Breast epithelium (tissue), 4 donors: Measurements from ENCODE around the gene KRTAP5-9. TPM values are rescaled to one million over a fixed set of nuclear protein-coding genes. Genes with fewer than 3 reads are reported as not detected.
"Not testable (repeated sequence)": the region's sequence is repeated elsewhere in the genome, so short reads cannot be mapped to it uniquely, and the experiment has no call there.

Experiments
- DNase-seq, 2 donors: peaks; one replicate each; pipeline ENCODE4 v3.0.0-alpha.2; 2019; ENCODE audit warnings: low spot score in 2 of 2
- H3K27ac ChIP-seq, 2 donors: fragments of 200-600 bp; sonication (generic) in 1 of 2; one replicate each; pipeline ENCODE4 v1.5.1; 2016 to 2019; ENCODE audit warnings: mild to moderate bottlenecking in 1 of 2
- H3K27me3 ChIP-seq, 2 donors: fragments of 200-600 bp; sonication (generic) in 1 of 2; one replicate each; pipeline versions ENCODE4 v1.5.1 to v1.6.0; 2017 to 2019; ENCODE audit warnings: control low read depth in 1 of 2, mild to moderate bottlenecking in 1 of 2
- H3K36me3 ChIP-seq: fragments of 200-600 bp; one replicate; pipeline ENCODE4 v1.5.1; 2019
- H3K4me1 ChIP-seq, 2 donors: fragments of 200-600 bp; sonication (generic); one replicate each; pipeline ENCODE4 v1.5.1; 2016 to 2019; ENCODE audit warnings: control low read depth in 1 of 2
- H3K4me3 ChIP-seq, 3 donors: fragments of 200-600 bp; sonication (generic); 1 replicate in 2 of 3; 2 replicates in 1 of 3; pipeline ENCODE4 v1.5.1; 2016 to 2019; ENCODE audit warnings: mild to moderate bottlenecking in 3 of 3, moderate library complexity in 2 of 3
- H3K9me3 ChIP-seq, 2 donors: fragments of 200-600 bp; sonication (generic) in 1 of 2; one replicate each; pipeline ENCODE4 v1.5.1; 2016 to 2019; ENCODE audit warnings: control low read depth in 1 of 2
- POLR2A ChIP-seq: fragments of 450-650 bp; IDR thresholded peaks from one replicate; pipeline ENCODE4 v1.6.1; 2016; ENCODE audit warnings: antibody characterized with exemption, mild to moderate bottlenecking, moderate library complexity
- POLR2AphosphoS5 ChIP-seq, 3 donors: sonication (generic); formaldehyde crosslinking; IDR thresholded peaks; one replicate each; pipeline ENCODE4 v1.6.1; 2017; ENCODE audit warnings: antibody characterized with exemption in 3 of 3
- intact Hi-C: fragments of 100-400 bp; cut with DNase I; formaldehyde crosslinking; loops from one replicate; pipeline ENCODE4 v1.15.1; 2023; ENCODE audit warnings: low total_unique reads
- total RNA-seq, 3 donors: library from RNA; depleted of rRNA; stranded (reverse); fragments of >200 nt; gene quantifications; one replicate each; pipeline ENCODE4 v1.1.0, GENCODE V29; 2016
- TF ChIP-seq, protein P1 (sequence below), 3 donors: fragments of 450-650 bp; IDR thresholded peaks; one replicate each; pipeline ENCODE4 v1.5.1; 2016 to 2017; ENCODE audit warnings: antibody characterized with exemption in 3 of 3, mild to moderate bottlenecking in 3 of 3, moderate library complexity in 3 of 3

The KRTAP5-9 gene
- total RNA-seq, 3 donors from 2014 or later = 0.32 TPM; not detected in 2

DNA sequence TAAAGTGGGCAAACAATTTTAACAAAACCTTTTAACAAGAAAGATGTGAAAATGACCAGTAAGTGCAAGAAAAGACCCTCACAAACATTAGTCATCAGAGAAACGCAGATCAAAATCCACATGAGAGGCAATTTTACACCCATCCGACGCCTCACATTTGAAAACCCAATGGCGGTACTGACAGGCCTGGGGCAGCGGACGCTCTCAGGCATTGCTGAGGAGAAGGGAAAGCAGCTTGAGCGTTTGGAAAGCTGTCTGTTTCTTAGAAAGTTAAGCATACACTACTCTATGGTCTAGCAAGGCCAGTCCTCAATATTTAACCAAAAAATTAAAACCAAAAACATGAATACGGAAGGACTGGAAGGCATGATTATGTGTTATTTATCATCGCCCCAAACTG is 12.4 kb upstream of the KRTAP5-9 start:
- H3K4me3 ChIP-seq = no peak overlapping the region
- TF ChIP-seq, protein P1, sequence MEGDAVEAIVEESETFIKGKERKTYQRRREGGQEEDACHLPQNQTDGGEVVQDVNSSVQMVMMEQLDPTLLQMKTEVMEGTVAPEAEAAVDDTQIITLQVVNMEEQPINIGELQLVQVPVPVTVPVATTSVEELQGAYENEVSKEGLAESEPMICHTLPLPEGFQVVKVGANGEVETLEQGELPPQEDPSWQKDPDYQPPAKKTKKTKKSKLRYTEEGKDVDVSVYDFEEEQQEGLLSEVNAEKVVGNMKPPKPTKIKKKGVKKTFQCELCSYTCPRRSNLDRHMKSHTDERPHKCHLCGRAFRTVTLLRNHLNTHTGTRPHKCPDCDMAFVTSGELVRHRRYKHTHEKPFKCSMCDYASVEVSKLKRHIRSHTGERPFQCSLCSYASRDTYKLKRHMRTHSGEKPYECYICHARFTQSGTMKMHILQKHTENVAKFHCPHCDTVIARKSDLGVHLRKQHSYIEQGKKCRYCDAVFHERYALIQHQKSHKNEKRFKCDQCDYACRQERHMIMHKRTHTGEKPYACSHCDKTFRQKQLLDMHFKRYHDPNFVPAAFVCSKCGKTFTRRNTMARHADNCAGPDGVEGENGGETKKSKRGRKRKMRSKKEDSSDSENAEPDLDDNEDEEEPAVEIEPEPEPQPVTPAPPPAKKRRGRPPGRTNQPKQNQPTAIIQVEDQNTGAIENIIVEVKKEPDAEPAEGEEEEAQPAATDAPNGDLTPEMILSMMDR (IDR thresholded peaks at IDR 0.05) = no peak
- no peak for TF ChIP-seq POLR2AphosphoS5 (IDR thresholded peaks at IDR 0.05)
- TF ChIP-seq POLR2A = no peak
- H3K36me3 ChIP-seq = no peaks in the 10 kb centered on the region
- H3K27ac ChIP-seq = no peak overlapping the region
- no peak for DNase-seq
- no peaks in the 10 kb centered on the region for H3K4me1 ChIP-seq
- intact Hi-C loops = no loop called here
- no peaks in the 10 kb centered on the region for H3K9me3 ChIP-seq
- no peaks in the 10 kb centered on the region for H3K27me3 ChIP-seq

DNA sequence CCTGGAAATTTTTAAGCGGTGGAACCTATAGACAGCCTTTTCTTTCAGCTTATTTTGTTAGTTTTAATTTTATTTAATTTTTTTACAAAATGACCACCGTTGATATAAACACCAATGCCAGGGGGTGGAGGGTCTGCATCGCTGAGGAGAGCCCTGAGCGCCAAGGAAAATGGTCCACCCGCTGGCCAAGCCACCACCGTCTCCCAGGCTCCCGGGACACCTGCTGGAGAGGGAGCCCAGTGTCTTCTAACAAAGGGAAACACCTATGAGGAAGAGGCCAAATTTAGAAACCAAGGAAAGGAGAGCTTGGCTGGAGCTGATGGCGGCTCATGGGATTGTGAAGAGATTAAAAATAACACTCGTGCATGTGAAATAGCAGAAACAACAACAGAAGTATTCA is 10.7 kb upstream of the KRTAP5-9 start:
- H3K27ac ChIP-seq = no peak overlapping the region
- no peaks in the 10 kb centered on the region for H3K9me3 ChIP-seq
- no peak for DNase-seq
- no peak overlapping the region for H3K4me3 ChIP-seq
- H3K36me3 ChIP-seq = no peaks in the 10 kb centered on the region
- intact Hi-C loops = no loop called here
- no peaks in the 10 kb centered on the region for H3K27me3 ChIP-seq
- H3K4me1 ChIP-seq = no peaks in the 10 kb centered on the region
- TF ChIP-seq, protein P1 (IDR thresholded peaks at IDR 0.05) = no peak
- TF ChIP-seq POLR2AphosphoS5 (IDR thresholded peaks at IDR 0.05) = no peak
- no peak for TF ChIP-seq POLR2A

DNA sequence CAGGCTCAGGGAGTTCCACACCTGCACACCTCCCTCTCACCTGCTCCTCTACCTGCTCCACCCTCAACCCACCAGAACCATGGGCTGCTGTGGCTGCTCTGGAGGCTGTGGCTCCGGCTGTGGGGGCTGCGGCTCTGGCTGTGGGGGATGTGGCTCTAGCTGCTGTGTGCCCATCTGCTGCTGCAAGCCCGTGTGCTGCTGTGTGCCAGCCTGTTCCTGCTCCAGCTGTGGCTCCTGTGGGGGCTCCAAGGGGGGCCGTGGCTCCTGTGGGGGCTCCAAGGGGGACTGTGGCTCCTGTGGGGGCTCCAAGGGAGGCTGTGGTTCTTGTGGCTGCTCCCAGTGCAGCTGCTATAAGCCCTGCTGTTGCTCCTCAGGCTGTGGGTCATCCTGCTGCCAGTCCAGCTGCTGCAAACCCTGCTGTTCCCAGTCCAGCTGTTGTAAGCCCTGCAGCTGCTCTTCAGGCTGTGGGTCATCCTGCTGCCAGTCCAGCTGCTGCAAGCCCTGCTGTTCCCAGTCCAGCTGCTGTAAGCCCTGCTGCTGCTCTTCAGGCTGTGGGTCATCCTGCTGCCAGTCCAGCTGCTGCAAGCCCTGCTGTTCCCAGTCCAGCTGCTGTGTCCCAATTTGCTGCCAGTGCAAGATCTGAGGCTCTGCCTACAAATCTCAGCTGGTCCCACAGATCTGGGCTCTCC is 10.1 kb upstream of the KRTAP5-9 start, which contains the start of gene KRTAP5-8:
KRTAP5-8 (plus strand) TSS at position 49 of the 689 bp plus-strand sequence; CDS start at position 80, 31 bp downstream.
- H3K4me3 ChIP-seq, H3K36me3 ChIP-seq, H3K4me1 ChIP-seq, intact Hi-C loops, DNase-seq, H3K27ac ChIP-seq, H3K9me3 ChIP-seq, H3K27me3 ChIP-seq: not testable (repeated sequence)

DNA sequence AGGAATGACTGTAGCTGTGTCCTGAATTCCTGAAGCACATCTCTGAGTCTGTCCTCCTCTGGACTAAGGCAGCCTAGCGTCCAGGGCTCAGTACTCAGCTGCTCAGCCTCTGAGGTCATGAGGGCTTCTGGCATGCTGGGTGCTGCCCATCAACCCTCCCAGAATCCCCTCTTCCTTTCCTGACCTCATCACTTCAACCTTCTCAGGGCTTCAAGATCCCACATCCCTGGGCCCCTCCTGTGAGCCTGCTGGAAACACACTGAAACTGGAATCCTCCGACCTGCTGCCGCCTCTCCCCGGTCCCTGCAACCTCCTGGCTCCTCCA is 9.6 kb upstream of the KRTAP5-9 start:
- no peak overlapping the region for H3K4me3 ChIP-seq
- H3K36me3 ChIP-seq = no peaks in the 10 kb centered on the region
- no peaks in the 10 kb centered on the region for H3K9me3 ChIP-seq
- H3K27me3 ChIP-seq = no peaks in the 10 kb centered on the region
- DNase-seq = no peak
- intact Hi-C loops = no loop called here
- H3K4me1 ChIP-seq = no peaks in the 10 kb centered on the region
- TF ChIP-seq POLR2AphosphoS5 (IDR thresholded peaks at IDR 0.05) (no peak), POLR2A (no peak)
- TF ChIP-seq, protein P1 (IDR thresholded peaks at IDR 0.05) = no peak
- no peak overlapping the region for H3K27ac ChIP-seq

DNA sequence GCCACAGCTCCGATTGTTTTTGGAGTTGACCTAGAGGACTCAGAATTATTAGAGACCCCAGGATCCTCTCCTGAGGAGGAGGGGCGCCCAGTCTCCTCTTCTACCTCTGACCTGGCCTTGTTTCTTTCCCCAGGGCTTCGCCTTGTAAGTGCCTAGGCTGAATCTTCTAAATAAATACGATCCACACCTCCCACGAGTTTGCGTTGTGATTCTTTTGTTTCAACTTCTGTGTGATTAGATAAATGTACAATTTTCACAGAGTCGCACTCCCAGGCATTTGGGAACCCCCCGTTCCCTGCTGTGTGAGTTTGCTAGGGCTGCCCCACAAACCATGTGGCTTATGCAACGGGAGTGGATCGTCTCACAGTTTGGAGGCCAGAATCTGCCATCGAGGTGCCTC is 9.2 kb upstream of the KRTAP5-9 start:
- no peaks in the 10 kb centered on the region for H3K36me3 ChIP-seq
- H3K4me1 ChIP-seq = no peaks in the 10 kb centered on the region
- no peak overlapping the region for H3K4me3 ChIP-seq
- intact Hi-C loops = no loop called here
- H3K9me3 ChIP-seq = no peaks in the 10 kb centered on the region
- no peak overlapping the region for H3K27ac ChIP-seq
- DNase-seq = no peak
- H3K27me3 ChIP-seq = no peaks in the 10 kb centered on the region
- TF ChIP-seq POLR2A = no peak
- no peak for TF ChIP-seq POLR2AphosphoS5 (IDR thresholded peaks at IDR 0.05)
- TF ChIP-seq, protein P1 (IDR thresholded peaks at IDR 0.05) = no peak

DNA sequence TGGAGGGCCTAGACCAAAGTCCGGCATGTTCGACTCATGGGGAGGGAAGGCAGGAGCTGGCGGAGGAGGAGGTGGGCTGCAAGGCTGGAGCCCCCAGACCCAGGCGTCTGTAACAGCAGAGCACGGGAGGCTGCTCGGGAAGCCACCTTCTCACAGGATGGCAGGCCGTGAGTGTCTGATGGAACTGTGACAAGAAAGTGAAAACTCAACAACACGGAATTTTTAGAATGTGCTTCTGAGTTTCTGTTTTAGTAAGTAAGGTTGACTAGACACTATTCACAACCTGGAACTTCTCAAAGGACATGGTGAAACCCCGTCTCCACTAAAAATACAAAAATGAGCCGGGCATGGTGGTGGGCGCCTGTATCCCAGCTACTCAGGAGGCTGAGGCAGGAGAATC is 8.2 kb upstream of the KRTAP5-9 start:
- DNase-seq, H3K36me3 ChIP-seq, intact Hi-C loops, H3K27ac ChIP-seq, H3K4me3 ChIP-seq, H3K9me3 ChIP-seq, H3K27me3 ChIP-seq, H3K4me1 ChIP-seq: not testable (repeated sequence)

DNA sequence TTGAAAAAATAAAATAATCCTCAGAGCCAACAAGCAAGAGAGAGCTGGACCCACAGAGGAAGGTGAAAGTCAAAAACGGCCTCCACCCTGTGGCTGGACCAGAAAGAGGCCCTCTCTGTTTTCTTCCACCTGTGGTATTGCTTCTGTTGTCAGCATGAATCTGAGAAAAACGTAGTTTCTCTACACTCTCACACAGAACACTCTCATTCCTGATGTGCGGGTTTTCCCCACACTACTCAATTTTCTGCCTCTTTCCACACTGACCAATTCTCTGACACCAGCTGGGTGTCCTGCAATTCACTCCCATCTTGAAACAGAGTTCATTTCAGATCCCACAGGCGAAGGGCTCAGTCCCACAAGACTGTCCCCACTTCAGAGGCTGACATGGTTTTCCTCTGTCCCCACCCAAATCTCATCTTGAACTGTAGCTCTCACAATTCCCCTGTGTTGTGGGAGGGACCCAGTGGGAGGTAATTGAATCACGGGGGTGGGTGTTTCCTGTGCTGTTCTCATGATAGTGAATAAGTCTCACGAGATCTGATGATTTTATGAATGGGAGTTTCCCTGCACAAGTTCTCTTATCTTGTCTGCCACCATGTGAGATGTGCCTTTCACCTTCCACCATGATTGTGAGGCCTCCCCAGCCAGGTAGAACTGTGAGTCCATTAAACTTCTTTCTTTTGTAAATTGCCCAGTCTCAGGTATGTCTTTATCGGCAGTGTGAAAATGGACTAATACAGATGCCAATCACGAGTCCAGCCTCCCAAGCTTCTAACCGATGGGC is 7.5 kb upstream of the KRTAP5-9 start:
- H3K27ac ChIP-seq, H3K36me3 ChIP-seq, intact Hi-C loops, H3K27me3 ChIP-seq, H3K4me1 ChIP-seq, DNase-seq, H3K9me3 ChIP-seq, H3K4me3 ChIP-seq: not testable (repeated sequence)
